Kidney (tissue), 14 donors: ENCODE measurements around the gene CRIP2. TPM values are rescaled to one million over a fixed set of nuclear protein-coding genes. Genes with fewer than 3 reads are reported as not detected.

Experiments
- DNase-seq, 5 donors: peaks; one replicate each; pipeline ENCODE4 v3.0.0-alpha.2; 2013 to 2020
- FAIRE-seq: peaks from 2 replicates; lab custom pipeline; 2012; peaks lifted over from hg19 to GRCh38; lab: Jason Lieb, UNC
- H3K27ac ChIP-seq, 2 donors: one replicate each; pipeline ENCODE4 v1.7.0; 2013; ENCODE audit warnings: low read depth in 2 of 2, low read length in 2 of 2, inconsistent platforms in 1 of 2
- H3K27me3 ChIP-seq: one replicate; pipeline ENCODE4 v1.7.1; 2013; ENCODE audit warnings: low read length, inconsistent platforms; ENCODE audit not compliant: control insufficient read depth, insufficient read depth
- H3K36me3 ChIP-seq, 3 donors: one replicate each; pipeline versions ENCODE4 v1.7.0 to v1.7.1; 2013; ENCODE audit warnings: low read length in 3 of 3, control low read depth in 1 of 3, inconsistent platforms in 1 of 3; ENCODE audit not compliant: insufficient read depth in 3 of 3, control insufficient read depth in 2 of 3
- H3K4me1 ChIP-seq, 3 donors: one replicate each; pipeline versions ENCODE4 v1.7.0 to v1.7.1; 2013; ENCODE audit warnings: low read length in 3 of 3, inconsistent platforms in 1 of 3, low read depth in 1 of 3; ENCODE audit not compliant: control insufficient read depth in 2 of 3, insufficient read depth in 2 of 3
- H3K4me3 ChIP-seq, 3 donors: one replicate each; pipeline versions ENCODE4 v1.7.0 to v1.8.1; 2013; ENCODE audit warnings: low read length in 3 of 3, control low read depth in 1 of 3, inconsistent platforms in 1 of 3
- H3K9ac ChIP-seq, 3 donors: one replicate each; pipeline versions ENCODE4 v1.7.0 to v1.7.1; 2013; ENCODE audit warnings: low read length in 3 of 3, control low read depth in 1 of 3, inconsistent platforms in 1 of 3
- H3K9me3 ChIP-seq, 3 donors: one replicate each; pipeline versions ENCODE4 v1.7.0 to v1.7.1; 2013; ENCODE audit warnings: low read length in 3 of 3, control low read depth in 1 of 3, inconsistent platforms in 1 of 3; ENCODE audit not compliant: control insufficient read depth in 2 of 3, insufficient read depth in 1 of 3
- CTCF ChIP-seq: IDR thresholded peaks from 3 replicates; pipeline ENCODE4 v1.5.1; 2012; ENCODE audit warnings: mild to moderate bottlenecking, moderate library complexity, borderline replicate concordance; ENCODE audit not compliant: insufficient read depth; ENCODE audit errors: extremely low read depth
- intact Hi-C: fragments of 100-400 bp; cut with DNase I; formaldehyde crosslinking; loops from one replicate; pipeline ENCODE4 v1.11.1; 2022
- polyA plus RNA-seq: library from polyadenylated mRNA; stranded (reverse); fragments of 350-450 nt; fragmentation: Illumina TruSeq; extraction: RNeasy Lipid Tissue Mini Kit (QIAGEN cat#74804); gene quantifications from one replicate; pipeline ENCODE4 v1.2.3, GENCODE V29; 2014; ENCODE audit warnings: low read depth, low replicate concordance; ENCODE audit not compliant: insufficient read depth
- total RNA-seq: library from RNA; stranded (reverse); fragmentation: NEBNext Ultra II Directional; extraction: Animal tissue kit (Norgen Biotek cat#: 25700); gene quantifications from one replicate; pipeline ENCODE4 v1.2.1, GENCODE V29; 2021
- donor health status: control.
- donor health status: control.
- donor health status: control.
- donor health status: control.
- donor health status: control.
- donor health status: DM: yes; HTN: yes; CAD: no.
- donor health status: Normal renal cell carcinoma (clear cell type).

CRIP2 gene
- total and polyA plus RNA-seq, 2 donors from 2014 or later, result 338 to 357 TPM

GRCh38 chr14:105430042-105430441 is 44.6 kb upstream of the CRIP2 start:
- Histone ChIP-seq H3K4me3 (no peak overlapping the region), H3K27me3 (no peaks in the 10 kb centered on the region), H3K4me1 (peaks cover 0 to 2% (median 0%) of the 10 kb centered on the region in 3 donors), H3K36me3 (peaks cover 0 to 4% (median 0%) of the 10 kb centered on the region in 3 donors), H3K9ac (no peak overlapping the region), H3K9me3 (peaks cover 0 to 3% (median 0%) of the 10 kb centered on the region in 3 donors), H3K27ac (no peak overlapping the region)
- intact Hi-C loops, result no loop called here
- DNase-seq (no peak), FAIRE-seq (no peak)
- no peak for TF ChIP-seq CTCF

- Histone ChIP-seq H3K9me3 (peaks cover 0 to 3% (median 0%) of the 10 kb centered on the region in 3 donors), H3K27me3 (no peaks in the 10 kb centered on the region), H3K4me3 (no peak overlapping the region), H3K27ac (no peak overlapping the region), H3K9ac (no peak overlapping the region), H3K4me1 (peaks cover 0 to 2% (median 0%) of the 10 kb centered on the region in 3 donors), H3K36me3 (peaks cover 0 to 4% (median 0%) of the 10 kb centered on the region in 3 donors)
- intact Hi-C loops, result no loop called here
- DNase-seq (no peak), FAIRE-seq (no peak)
- no peak for TF ChIP-seq CTCF
Observed at GRCh38 chr14:105430565-105430964, 44.1 kb upstream of the CRIP2 start.

GRCh38 chr14:105431256-105431655 is 43.4 kb upstream of the CRIP2 start:
- no peak for DNase-seq
- H3K36me3 ChIP-seq, result peaks cover 0 to 4% (median 0%) of the 10 kb centered on the region in 3 donors
- H3K9me3 ChIP-seq, result peaks cover 0 to 3% (median 0%) of the 10 kb centered on the region in 3 donors
- no peak overlapping the region for H3K27ac ChIP-seq
- no peak for TF ChIP-seq CTCF
- intact Hi-C loops, result no loop called here
- FAIRE-seq, result no peak
- peaks cover 0 to 2% (median 0%) of the 10 kb centered on the region in 3 donors for H3K4me1 ChIP-seq
- H3K27me3 ChIP-seq, result no peaks in the 10 kb centered on the region
- no peak overlapping the region for H3K9ac ChIP-seq
- no peak overlapping the region for H3K4me3 ChIP-seq

GRCh38 chr14:105432657-105433056 is 42.0 kb upstream of the CRIP2 start:
- DNase-seq (peak in 1 of 5 donors; percentile 18), FAIRE-seq (no peak)
- no peak overlapping the region for H3K27ac ChIP-seq
- no peak overlapping the region for H3K9ac ChIP-seq
- TF ChIP-seq CTCF, result no peak
- H3K4me3 ChIP-seq, result no peak overlapping the region
- intact Hi-C loops, result no loop called here
- H3K36me3 ChIP-seq, result no peaks in the 10 kb centered on the region
- H3K4me1 ChIP-seq, result peaks cover 0 to 2% (median 0%) of the 10 kb centered on the region in 3 donors
- H3K9me3 ChIP-seq, result no peaks in the 10 kb centered on the region
- no peaks in the 10 kb centered on the region for H3K27me3 ChIP-seq
